Measurements from ENCODE around the gene RASA3.

DNA sequence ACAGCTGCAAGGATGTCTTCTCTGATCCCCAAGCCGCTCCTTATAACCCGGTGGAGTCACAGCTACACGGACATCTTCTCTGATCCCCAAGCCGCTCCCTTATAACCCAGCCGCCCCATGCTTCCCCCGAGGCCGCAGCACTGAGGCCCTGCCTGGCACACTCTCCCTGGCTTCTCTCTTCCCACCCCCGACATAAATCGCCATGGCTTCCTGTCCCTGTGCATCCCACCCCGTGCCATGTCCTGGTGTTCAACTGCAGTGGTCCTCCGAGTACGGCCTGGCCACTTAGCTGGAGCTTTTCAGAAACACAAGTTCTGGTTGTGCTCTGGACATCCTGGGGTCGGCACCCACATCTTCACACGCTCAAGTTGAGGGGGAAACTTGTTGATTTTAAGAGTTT is 60.4 kb downstream of the RASA3 start:
- no peak for TF ChIP-seq SLC30A9 (CRISPR knock-in tag; IDR thresholded peaks at IDR 0.05)
- TF ChIP-seq KDM1A (IDR thresholded peaks at IDR 0.05) = no peak
- TF ChIP-seq, protein P1, sequence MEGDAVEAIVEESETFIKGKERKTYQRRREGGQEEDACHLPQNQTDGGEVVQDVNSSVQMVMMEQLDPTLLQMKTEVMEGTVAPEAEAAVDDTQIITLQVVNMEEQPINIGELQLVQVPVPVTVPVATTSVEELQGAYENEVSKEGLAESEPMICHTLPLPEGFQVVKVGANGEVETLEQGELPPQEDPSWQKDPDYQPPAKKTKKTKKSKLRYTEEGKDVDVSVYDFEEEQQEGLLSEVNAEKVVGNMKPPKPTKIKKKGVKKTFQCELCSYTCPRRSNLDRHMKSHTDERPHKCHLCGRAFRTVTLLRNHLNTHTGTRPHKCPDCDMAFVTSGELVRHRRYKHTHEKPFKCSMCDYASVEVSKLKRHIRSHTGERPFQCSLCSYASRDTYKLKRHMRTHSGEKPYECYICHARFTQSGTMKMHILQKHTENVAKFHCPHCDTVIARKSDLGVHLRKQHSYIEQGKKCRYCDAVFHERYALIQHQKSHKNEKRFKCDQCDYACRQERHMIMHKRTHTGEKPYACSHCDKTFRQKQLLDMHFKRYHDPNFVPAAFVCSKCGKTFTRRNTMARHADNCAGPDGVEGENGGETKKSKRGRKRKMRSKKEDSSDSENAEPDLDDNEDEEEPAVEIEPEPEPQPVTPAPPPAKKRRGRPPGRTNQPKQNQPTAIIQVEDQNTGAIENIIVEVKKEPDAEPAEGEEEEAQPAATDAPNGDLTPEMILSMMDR (IDR thresholded peaks at IDR 0.05 in 2 of 3, conservative IDR thresholded peaks at IDR 0.05 in 1 of 3; ENCODE audit: insufficient read depth in 2 of 3, low read depth in 1 of 3, low read length in 3 of 3) = no peak
- no peak for TF ChIP-seq ZNF584 (CRISPR knock-in tag; IDR thresholded peaks at IDR 0.05; ENCODE audit: low read depth)
- TF ChIP-seq, protein P2, sequence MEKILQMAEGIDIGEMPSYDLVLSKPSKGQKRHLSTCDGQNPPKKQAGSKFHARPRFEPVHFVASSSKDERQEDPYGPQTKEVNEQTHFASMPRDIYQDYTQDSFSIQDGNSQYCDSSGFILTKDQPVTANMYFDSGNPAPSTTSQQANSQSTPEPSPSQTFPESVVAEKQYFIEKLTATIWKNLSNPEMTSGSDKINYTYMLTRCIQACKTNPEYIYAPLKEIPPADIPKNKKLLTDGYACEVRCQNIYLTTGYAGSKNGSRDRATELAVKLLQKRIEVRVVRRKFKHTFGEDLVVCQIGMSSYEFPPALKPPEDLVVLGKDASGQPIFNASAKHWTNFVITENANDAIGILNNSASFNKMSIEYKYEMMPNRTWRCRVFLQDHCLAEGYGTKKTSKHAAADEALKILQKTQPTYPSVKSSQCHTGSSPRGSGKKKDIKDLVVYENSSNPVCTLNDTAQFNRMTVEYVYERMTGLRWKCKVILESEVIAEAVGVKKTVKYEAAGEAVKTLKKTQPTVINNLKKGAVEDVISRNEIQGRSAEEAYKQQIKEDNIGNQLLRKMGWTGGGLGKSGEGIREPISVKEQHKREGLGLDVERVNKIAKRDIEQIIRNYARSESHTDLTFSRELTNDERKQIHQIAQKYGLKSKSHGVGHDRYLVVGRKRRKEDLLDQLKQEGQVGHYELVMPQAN (IDR thresholded peaks at IDR 0.05; ENCODE audit: borderline replicate concordance) = no peak

Data from K562 (cell line).